NCI-H748 (cell line): ENCODE results near the gene BRWD1.

Source experiments
- DNase-seq: peaks from one replicate; lab custom pipeline; 2025; ENCODE audit not compliant: unreplicated experiment; lab: John Stamatoyannopoulos, UW

The BRWD1 gene

DNA sequence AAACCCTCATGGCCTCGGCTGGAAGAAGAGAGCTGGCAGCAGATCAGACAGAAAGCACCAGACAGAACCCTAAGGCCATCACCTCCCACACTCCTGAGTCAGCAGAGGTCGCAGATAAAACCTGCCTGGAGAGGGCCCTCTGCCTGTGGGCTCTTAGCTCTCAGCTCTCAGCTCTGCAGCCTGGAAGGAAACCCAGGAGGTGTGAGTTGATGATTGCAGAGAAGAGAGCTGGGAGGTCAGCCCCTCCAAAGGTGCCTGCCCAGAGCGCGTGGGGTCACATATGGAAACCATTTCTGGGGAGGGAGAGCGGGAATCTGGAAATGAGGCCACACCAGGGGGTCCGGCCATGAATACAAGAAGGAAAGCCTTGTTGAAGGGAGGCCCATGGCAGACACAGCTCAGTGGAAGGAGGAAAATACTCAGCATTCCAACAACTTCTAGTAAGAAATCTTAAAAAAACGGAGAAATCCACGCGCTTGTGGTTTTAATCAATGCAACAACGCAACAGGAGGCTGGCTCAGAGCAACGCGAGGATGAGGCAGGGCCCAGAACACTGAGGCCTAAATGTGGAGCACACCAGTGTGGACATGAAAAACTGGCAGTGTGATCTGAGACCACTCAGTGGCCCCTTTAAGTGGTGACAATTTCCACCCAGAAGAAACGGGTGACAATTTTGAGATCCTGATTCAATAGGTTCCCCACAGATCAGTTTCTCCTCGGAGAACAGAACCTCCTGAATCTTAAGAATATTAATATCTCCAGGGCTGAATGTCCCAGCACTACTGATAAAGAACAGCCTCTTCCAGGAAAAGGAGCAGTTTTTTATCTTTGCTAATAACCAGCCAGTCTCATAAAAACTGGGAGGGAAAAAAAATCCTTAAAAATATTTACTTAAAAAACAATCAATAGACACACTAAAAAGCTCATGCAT, 175.9 kb downstream of the BRWD1 start:
- no peak for DNase-seq

GRCh38 chr21:39136711-39137110, 176.7 kb downstream of the BRWD1 start:
- no peak for DNase-seq

DNA sequence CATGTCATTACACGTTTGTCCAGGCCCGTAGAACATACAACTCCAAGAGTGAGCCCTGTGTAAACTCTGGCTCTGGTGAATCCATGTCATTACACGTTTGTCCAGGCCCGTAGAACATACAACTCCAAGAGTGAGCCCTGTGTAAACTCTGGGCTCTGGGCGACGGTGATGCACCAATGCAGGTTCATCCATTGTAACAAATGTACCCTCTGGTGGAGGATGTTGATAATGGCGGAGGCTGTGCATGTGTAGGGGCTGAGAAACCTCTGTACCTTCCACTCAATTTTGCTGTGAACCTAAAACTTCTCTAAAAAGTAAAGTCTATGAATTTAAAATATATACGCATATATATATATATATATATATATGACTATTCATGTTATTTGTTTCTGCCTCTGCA, 177.3 kb downstream of the BRWD1 start:
- peak; percentile 80 for DNase-seq

DNA sequence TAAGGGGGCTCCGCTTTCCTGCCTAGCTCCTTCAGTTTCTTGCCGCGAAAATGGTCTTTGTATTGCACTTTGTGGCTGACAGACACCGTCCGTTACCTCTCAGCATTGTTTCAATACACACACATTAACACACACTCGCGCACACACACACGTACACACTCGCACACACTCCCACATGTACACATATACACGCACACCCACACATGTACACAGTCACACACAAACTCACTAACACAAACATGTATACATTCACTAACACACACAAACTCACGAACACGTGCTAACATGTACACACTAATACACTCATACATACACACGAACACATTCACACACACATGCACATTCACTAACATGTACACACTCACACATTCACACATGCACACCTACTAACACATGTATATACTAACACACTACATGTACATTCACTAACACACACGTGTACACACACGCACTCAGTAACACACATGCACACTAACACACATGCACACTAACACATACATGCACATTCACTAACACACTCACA, 179.1 kb downstream of the BRWD1 start:
- no peak for DNase-seq
